ENCODE measurements around the gene HK3.

Gene HK3

DNA sequence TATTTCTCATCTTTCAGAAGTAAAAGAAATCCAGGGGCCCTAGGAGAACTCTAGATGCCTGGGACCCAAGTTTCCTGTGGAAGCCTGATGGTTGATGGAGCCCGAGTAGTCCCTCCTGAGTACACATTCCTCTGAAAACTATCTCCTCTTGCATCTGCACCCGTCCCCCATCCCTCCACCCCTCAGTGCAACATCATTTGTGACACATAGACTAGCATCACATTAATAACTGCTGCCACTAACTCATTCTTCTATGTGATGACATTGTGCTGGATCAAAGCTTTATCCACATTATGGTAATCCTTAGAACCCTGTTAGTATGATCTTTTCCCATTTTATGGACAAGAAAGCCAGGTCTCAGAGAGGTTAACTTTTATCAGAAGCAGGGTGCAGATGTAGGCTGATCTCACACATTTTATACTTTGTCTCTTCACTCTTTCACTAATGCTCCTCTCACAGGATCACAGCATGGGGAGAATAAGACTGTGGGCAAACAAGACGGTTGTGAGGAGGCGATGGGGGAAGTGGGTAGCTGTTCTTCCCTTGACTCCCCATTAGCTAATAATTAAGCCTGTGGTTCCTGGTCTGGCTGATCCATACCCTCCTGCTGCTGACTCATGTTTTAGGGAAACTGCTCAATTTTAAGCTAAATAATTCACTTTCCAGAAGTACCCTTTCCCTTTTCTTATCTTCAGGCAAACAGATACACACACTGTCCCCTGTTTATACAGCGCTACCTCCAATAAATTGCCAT lies 3.9 kb upstream of the HK3 start:
- H3K27ac ChIP-seq: no peak overlapping the region
- no peak for DNase-seq (ENCODE audit: low read depth, low spot score)

DNA sequence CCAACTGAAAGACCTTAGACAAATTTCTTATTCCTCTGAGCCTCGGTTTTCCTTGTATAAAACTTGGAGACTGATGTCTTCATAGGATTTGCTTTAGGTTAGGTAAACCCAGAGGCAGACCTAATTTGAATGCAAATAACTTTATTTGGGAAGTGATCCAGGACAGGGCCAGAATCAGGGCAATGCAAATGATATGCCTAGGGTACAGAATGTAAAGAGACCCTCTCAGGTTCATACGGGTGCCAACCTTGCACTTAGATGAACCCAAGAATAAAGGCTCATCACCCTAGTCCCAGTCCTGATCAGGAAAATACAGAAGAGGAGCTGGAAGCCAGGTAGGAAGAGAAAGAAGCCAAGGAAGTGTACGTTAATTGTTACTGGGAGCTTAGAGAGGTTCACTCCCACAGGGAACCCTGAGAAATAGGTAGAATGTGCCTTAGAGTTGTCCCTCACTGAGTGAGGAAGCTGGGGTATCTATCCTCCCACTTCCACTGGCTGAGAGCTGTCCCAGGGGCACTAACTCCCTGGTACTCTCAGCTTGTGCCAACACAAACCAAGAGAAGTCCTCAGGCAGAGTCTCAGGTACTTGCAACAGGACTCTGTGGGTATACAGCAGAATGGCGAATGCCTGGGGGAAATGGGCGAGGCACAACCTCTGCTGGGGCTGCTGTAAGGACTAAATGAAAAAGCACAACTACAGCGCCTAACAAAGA lies 3.1 kb upstream of the HK3 start:
- H3K27ac ChIP-seq: no peak overlapping the region

DNA sequence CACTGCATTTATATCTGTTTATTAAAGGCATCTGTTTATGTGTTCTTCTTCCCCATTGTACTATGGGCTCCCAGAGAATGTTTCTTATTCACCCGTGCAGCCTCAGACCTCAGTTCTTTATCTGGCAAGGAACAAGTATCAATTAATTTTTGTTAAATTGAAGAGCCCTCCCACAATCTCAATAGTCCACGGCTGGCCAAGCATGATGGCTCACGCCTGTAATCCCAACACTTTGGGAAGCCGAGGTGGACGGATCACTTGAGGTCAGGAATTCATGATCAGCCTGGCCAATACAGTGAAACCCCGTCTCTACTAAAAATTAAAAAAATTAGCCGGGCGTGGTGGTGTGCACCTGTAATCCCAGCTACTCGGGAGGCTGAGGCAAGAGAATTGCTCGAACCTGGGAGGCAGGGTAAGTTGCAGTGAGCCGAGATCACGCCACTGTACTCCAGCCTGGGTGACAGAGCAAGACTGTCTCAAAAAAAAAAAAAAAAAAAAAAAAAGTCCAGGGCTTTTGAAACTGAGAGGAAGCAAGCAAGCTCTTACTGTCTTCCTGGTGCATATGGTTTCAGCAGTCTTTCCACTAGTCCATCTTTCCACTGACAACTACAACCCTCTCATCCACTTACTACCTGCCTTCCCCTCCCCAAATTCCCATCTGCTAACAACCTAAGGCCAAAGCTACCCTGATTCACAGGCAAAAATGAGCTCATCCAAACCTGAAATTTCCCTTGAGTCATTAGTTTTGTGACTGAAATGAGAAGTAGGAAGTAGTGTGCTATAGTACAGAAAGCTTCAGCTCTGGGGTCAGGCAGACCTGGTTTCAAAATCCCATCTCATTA lies 2.3 kb upstream of the HK3 start:
- no peak for DNase-seq (ENCODE audit: low read depth, low spot score)
- no peak overlapping the region for H3K27ac ChIP-seq

More for the DNA sequence above, 3.1 kb upstream of the HK3 start:
- no peak for DNase-seq (ENCODE audit: low read depth, low spot score)

DNA sequence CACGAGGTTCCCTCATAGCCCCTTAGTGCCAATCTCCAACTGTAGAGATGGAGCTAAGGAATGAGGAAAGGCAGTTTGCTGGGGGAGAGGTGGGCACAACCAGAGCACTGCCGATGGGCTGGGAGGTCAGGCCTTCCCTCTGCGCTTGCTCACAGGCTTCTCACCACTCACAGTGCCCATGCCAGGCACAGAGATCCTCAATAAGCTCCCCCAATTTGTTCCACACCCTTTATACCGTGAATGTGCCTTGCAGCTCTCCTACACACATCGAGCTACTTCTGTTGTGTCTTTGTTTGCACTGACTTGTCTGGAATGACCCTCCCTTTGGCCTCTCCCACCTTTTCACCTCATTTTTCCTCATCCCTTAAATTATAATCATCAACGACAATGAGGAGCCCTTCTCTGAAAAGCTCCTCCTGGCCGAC lies 1.6 kb upstream of the HK3 start:
- H3K27ac ChIP-seq: no peak overlapping the region
- DNase-seq (ENCODE audit: low read depth, low spot score): no peak

DNA sequence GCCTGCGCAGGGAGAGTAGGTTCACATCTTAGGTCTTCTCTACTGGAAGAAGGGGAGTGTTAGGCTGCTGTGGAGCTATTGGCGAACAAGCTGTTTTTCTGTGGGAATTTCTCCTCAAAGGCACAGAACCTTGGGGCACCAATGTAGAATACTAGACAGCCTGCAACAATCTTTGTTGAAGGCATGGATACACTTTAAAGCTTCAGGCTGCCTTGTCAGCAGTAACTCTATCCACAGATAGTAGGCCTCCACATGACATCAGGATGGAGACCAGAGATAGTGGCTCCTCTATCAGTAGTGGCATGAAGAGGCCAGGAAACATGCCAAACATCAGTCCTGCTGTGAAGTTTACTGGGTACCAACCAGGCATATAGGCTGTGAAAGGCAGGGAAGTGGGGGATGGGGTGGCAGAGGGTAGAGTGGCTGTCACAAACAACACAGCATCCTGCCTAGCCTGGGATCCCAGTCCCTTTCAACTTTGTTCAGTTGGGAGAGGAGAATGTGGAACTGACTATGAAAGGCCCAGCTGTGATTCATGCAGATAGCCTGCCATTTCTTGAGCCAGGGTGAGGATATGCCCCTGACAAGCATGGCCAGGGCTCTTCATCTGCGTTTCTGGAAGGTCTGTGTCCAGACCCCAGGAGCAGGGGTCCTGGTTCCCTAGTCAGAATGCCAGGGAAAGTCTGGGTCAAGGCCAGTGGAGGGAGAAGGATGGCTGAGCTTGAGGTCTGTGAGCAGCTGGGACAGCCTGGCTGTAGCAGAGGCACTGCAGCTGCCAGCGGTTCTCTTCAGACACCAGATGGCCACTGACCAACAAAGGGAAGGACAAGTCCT lies 1.0 kb upstream of the HK3 start:
- no peak for DNase-seq (ENCODE audit: low read depth, low spot score)
- H3K27ac ChIP-seq: no peak overlapping the region

DNA sequence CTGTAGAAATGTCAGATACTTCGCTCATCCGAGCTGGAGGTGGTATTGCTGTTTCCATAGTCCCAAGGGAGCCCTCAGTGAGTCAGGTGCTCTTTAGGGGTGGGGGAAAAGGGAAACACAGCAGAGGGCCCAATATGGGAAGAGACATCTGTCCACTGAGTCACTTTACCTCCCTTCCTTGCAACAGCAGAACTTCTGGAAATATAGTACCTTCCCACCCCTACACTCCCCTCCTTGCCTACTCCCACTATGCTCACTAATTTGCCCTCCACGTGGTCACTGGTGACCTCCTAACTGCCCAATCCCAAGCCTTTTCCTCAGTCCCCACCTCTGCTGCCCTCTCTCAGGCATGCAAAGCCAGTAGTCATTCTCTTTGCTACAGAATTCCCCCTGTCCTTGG lies 1.9 kb downstream of the HK3 start:
- no peak for DNase-seq (ENCODE audit: low read depth, low spot score)
- H3K27ac ChIP-seq: no peak overlapping the region

DNA sequence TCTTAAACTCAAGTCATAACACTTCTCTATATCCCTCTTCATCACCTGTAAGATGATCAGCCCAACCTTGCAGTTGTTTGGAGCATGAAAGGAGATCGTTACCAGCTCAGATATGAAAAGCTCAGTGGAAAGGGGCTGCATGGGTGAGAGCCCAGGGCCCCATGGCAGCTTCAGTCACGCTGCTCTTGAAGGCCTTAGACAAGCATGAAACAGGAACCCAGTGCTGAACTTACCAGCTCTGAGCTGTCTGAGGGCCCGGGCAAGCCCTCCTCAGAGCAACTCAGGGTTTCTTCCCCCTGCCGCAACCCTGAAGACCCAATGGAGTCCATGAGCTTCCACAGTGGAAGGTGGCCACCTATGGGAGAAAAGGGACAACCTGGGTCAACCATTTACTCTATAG lies 3.3 kb downstream of the HK3 start:
- no peak overlapping the region for H3K27ac ChIP-seq
- no peak for DNase-seq (ENCODE audit: low read depth, low spot score)

DNA sequence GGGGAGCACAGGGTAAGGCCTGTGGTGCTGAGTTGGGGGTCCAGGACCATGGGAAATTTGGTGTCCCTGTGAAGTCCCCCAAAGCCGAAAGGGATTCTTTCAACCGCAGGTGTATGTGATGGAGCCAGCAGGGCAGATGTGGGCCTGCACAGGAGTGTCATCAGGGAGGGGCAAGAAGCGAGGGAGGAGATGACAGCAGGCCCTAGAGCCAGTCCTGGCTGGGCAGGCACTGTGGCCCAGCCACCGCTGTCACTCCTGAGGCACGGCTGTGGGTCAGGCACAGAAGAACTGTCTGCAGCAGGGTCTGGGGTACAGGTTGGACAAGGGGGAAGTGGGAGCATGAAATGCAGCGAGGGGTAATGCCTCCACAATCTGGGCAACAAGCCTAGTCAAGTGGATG lies 4.8 kb downstream of the HK3 start:
- no peak overlapping the region for H3K27ac ChIP-seq

DNA sequence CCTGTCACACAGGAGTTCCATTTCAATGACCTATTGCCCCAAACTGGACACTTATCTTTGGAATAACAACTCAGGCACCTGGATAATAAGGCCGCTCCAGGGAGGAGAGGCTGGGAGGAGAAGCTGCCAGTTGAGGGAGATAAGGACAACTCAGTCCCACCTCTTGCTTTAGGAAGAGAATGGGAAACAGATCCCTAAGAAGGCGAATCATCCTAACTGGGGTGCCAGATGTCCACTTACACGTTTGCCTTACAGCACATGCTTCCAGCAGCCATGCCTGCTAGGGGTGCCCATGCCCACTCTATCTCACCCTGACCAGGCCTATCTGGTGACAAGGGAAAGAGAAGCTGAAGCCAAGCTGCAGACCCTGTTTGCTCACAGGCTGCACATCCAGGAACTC lies 6.5 kb downstream of the HK3 start:
- DNase-seq (ENCODE audit: low read depth, low spot score): no peak
- no peak overlapping the region for H3K27ac ChIP-seq

More for the DNA sequence above, 4.8 kb downstream of the HK3 start:
- DNase-seq (ENCODE audit: low read depth, low spot score): no peak

DNA sequence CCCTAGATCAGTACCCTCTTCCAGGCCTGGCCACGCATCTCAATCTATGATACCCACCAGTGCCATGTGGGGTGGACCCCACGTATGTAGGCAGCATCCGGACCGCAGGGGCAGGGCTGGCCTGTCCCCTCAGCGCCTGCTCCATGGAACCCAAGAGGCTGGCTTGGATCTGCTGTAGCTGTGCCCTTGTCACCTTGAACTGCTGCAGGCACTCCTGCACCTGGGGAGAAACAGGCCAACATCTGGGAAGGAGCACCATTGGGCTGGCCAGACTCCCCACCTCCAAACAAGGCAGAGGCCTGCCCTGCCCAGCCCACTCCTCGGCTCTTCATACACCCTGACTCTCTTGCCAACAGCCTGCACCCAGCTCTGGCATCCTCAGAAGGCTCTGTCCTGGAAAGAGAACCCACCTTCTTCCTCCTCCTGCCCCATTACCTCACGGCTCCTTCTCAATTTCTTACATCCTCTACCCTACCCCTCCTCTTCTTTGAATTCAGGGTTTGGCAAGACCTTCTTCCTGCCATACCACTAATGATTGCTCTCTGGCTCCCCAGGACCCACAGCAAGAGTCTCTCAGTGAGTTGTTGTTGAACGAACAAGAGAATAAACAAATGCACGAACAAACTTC lies 7.7 kb downstream of the HK3 start:
- DNase-seq (ENCODE audit: low read depth, low spot score): no peak
- H3K27ac ChIP-seq: no peak overlapping the region

DNA sequence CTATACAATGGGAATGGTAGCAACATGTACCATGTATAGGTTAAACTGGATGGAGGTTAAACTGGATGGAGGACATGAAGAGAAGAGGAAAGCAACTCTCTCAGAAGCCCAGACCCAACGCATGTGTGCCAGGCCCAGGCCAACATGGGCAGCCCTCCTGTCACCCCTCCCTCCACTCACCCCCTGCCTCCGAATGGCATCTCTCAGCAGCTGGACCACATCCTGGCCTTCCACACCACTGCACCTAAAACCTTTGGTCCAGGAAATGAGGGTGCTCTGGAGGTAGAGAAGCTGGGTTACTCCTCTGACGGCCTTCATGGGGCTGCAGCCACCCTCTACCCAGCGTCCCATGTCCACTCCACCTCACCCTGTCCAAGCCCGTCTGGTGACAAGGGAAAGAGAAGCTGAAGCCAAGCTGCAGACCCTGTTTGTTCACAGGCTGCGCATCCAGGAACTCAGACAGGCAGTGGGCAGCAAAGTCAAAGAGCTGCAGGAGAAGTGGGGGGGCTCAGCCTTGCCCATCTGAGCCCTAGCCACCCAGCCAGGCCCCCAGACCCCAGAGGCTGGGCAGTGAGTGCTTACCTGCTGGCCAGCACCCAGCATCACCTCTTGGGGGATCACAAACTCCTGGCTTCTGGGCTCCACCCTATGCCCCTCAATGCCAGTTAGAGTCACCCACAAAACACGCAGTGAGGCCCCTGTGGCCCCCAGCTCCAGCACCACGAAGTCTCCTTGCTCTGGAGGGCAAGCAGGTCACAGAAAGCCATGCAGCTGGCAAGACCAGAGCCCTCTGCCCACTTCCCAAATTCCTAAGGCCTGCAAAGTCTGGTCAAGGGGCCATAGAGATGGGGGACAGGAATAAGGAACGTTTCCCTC lies 8.5 kb downstream of the HK3 start:
- no peak for DNase-seq (ENCODE audit: low read depth, low spot score)

DNA sequence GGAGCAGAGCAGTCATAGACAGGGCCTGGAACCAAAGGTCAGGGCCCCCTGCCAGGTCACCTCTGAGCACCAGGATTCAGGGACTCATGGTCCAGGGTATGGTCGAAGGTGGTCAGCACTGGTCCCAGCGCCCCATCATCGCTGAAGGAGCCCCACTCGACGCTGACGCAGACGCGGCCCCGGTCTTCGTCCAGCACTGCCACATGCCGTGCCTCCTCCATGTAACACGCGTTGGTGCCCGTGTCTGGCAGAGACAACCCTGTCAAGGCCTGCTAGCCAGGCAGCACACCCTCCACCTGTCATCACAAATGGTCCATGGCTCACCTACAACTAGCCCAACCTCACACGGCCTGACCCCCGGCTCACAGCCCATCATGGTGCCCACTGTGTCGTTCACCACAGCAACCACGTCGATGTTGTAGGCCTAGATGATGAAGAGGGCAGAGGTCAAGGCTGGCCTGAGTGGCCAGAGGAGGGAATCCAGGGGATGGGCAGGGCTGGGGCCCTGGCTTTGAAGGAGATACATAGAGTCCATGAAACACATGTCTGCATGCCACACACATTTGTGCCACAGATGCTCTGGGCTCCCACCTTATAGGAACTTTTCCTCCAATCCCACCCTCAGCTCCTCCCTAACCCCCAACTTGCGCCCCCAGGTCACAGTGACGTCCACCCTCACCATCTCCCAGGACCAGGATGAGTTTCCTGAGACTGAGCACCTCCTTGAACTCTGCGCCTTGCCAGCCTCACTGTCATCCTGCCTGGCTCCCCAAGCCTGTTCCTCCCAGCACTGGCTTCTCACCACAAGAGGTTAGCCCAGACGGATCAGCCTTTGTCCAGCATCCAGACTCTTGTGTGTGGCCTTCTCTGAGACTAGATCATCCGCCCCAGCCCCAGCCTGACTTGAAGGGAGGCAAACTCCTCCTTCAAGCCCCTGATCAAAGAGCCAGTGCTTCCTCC lies 9.5 kb downstream of the HK3 start:
- no peak overlapping the region for H3K27ac ChIP-seq
- DNase-seq (ENCODE audit: low read depth, low spot score): no peak

More for the DNA sequence above, 8.5 kb downstream of the HK3 start:
- H3K27ac ChIP-seq: no peak overlapping the region

DNA sequence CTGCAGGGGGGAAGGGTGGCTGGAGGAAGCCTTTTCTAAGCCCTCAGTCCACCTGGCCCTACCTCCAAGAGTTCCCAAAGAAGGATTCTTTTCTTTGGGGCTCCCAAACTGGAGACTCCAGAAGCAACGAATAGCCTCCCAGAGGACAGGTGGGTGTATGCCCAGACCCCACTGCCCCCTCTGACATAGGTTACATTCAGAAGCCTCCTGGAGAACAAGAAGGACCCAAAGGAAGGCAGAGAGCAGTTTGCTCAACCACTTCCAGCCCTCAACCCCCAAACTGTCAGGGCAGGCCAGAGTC lies 10.3 kb downstream of the HK3 start:
- DNase-seq (ENCODE audit: low read depth, low spot score): no peak

DNA sequence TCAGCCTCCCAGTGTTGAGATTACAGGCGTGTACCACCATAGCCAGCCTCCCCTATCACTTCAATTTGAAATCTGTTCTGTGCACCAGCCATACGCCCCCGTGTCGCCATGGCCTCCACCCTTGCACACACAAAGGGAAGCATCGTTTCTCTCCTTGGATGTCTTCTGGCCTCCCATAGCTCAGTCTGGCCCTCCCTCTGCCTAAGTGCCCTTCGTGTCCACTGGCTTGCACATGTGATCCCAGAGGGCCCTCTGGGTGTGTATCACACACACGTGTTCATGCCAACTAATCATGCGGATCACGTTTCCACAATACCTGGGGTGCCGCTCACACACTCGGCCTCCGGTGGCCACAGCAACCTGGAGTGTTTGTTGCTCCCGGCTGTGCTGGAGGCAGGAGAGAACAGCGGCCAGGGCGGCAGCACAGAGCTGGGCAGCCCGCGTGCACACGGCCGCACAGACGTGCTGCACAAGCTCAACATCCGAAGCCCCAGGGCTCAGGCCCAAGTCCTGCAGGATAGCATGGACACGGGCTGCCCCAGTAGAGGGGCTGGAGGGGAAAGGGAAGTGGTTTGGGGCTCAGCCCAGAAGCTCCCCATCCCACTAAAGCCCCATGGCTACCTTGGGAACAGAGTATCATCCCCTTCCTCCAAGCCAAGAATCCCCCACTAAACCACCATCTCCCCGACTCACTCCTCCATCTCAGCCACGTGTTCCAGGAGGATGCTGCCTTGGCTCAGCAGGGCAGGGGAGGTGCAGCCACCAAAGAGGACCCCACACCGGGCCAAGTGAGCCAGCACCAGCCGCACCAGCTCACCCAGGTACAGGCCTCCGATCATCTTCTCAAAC lies 10.9 kb downstream of the HK3 start:
- no peak overlapping the region for H3K27ac ChIP-seq
- DNase-seq (ENCODE audit: low read depth, low spot score): no peak

More for the DNA sequence above, 10.3 kb downstream of the HK3 start:
- H3K27ac ChIP-seq: no peak overlapping the region

DNA sequence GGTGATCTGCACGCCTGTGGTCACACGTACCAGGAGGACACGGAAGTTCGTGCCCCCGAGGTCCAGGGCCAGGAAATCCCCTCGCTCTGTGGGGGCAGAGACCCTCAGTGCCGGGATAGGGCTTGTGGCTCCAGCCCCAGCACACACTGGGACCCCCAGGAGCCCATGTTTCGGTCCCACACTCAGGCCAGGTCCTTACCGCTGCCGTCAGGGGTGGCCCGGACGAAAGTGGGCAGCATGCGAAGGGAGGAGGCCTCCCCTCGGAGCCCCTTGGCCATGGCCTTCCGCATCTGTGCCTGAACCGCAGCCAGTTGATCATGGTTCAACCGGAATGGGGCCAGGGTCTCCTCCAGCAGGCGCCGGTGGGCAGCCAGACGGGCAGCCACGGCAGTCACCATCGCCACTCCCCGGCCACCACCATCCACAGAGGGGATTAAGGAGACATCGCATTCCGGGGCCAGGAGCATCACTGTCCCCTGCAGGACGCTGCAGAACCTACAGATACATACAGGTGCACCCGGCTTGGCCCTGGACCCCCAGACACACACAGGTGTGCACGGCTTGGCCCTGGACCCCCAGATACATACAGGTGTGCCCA lies 11.8 kb downstream of the HK3 start:
- H3K27ac ChIP-seq: no peak overlapping the region
- no peak for DNase-seq (ENCODE audit: low read depth, low spot score)
